Urothelium cell line (cell line): Measurements from ENCODE around the gene RABGAP1L.

Experiments used
- DNase-seq: peaks from one replicate; pipeline ENCODE4 v3.0.0; 2011; ENCODE audit warnings: low spot score, mixed read lengths
- FAIRE-seq: peaks from 2 replicates; lab custom pipeline; 2011; peaks lifted over from hg19 to GRCh38; lab: Jason Lieb, UNC

Gene RABGAP1L

GRCh38 chr1:174898102-174898797 is 738.9 kb downstream of the RABGAP1L start:
- FAIRE-seq = no peak
- DNase-seq = no peak

- no peak for FAIRE-seq
- DNase-seq = no peak
Observed at GRCh38 chr1:174900317-174900716, 741.0 kb downstream of the RABGAP1L start.

- no peak for FAIRE-seq
Observed at GRCh38 chr1:174902531-174903099, 743.3 kb downstream of the RABGAP1L start.

GRCh38 chr1:174911606-174912005 is 752.3 kb downstream of the RABGAP1L start:
- no peak for FAIRE-seq
- no peak for DNase-seq

More at GRCh38 chr1:174902531-174903099, 743.3 kb downstream of the RABGAP1L start:
- DNase-seq = peak; percentile 41

GRCh38 chr1:174912264-174912663 is 752.9 kb downstream of the RABGAP1L start:
- FAIRE-seq = no peak
- no peak for DNase-seq

GRCh38 chr1:174913225-174913903 is 754.0 kb downstream of the RABGAP1L start:
- DNase-seq (no peak), FAIRE-seq (no peak)

- DNase-seq (no peak), FAIRE-seq (no peak)
Observed at GRCh38 chr1:174914991-174915390, 755.7 kb downstream of the RABGAP1L start.

GRCh38 chr1:174916846-174917245 is 757.5 kb downstream of the RABGAP1L start:
- DNase-seq = no peak
- no peak for FAIRE-seq

GRCh38 chr1:174920093-174920492 is 760.8 kb downstream of the RABGAP1L start:
- DNase-seq (no peak), FAIRE-seq (no peak)

GRCh38 chr1:174922121-174922520 is 762.8 kb downstream of the RABGAP1L start:
- DNase-seq (no peak), FAIRE-seq (no peak)

GRCh38 chr1:174923820-174924219 is 764.5 kb downstream of the RABGAP1L start:
- DNase-seq (no peak), FAIRE-seq (no peak)

GRCh38 chr1:174928541-174928940 is 769.2 kb downstream of the RABGAP1L start:
- no peak for DNase-seq
- FAIRE-seq = no peak

GRCh38 chr1:174931214-174931613 is 771.9 kb downstream of the RABGAP1L start:
- DNase-seq (no peak), FAIRE-seq (no peak)

GRCh38 chr1:174932587-174932986 is 773.3 kb downstream of the RABGAP1L start:
- DNase-seq = no peak
- no peak for FAIRE-seq

- FAIRE-seq (no peak), DNase-seq (no peak)
Observed at GRCh38 chr1:174935961-174936727, 776.8 kb downstream of the RABGAP1L start.

- DNase-seq (no peak), FAIRE-seq (no peak)
Observed at GRCh38 chr1:174938281-174939007, 779.1 kb downstream of the RABGAP1L start.

GRCh38 chr1:174939775-174940545 is 780.6 kb downstream of the RABGAP1L start:
- FAIRE-seq = no peak

GRCh38 chr1:174940646-174941175 is 781.4 kb downstream of the RABGAP1L start:
- no peak for DNase-seq
- no peak for FAIRE-seq

More at GRCh38 chr1:174939775-174940545, 780.6 kb downstream of the RABGAP1L start:
- no peak for DNase-seq

- DNase-seq (no peak), FAIRE-seq (no peak)
Observed at GRCh38 chr1:174942547-174943255, 783.4 kb downstream of the RABGAP1L start.
